ENCODE measurements around the gene VCAM1. TPM values are rescaled to one million over a fixed set of nuclear protein-coding genes. Genes with fewer than 3 reads are reported as not detected.

Gene VCAM1
- total RNA-seq, 1 donor from 2014 or later = 37.0 TPM

DNA sequence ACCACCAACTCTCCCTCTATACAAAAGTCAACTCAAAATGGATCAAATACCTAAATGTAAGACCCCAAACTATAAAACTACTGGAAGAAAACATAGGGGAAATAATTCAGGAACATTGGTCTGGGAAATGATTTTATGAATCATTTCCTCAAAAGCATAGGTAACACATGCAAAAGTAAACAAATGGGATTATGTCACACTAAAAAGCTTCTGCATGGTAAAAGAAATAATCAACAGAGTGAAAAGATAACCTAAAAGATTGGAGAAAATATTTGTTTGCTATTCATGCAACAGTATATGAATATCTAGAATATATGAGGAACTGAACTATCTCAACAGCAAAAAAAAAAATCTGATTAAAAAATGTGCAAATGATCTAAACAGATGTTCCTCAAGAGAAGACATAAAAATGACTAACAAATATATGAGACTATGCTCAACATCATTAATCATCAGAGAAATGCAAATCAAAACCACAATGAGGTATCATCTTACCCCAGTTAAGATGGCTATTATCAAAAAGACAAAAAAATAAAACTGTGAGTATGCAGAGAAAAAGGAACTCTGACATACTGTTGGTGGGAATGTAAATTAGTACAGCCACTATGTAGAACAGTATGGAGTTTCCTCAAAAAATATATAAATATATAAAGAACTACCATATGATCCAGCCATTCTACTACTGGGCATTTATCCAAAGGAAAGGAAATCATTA is 47.8 kb downstream of the VCAM1 start:
- Mint-ChIP-seq H3K4me1 (ENCODE audit: unreplicated experiment) (no peaks in the 10 kb centered on the region), H3K4me3 (no peak overlapping the region), H3K27ac (no peak overlapping the region), H3K36me3 (no peaks in the 10 kb centered on the region), H3K27me3 (no peaks in the 10 kb centered on the region), H3K9me3 (no peaks in the 10 kb centered on the region)
- DNase-seq (ENCODE audit: extremely low spot score, unreplicated experiment) = no peak
- TF ChIP-seq, protein P1, sequence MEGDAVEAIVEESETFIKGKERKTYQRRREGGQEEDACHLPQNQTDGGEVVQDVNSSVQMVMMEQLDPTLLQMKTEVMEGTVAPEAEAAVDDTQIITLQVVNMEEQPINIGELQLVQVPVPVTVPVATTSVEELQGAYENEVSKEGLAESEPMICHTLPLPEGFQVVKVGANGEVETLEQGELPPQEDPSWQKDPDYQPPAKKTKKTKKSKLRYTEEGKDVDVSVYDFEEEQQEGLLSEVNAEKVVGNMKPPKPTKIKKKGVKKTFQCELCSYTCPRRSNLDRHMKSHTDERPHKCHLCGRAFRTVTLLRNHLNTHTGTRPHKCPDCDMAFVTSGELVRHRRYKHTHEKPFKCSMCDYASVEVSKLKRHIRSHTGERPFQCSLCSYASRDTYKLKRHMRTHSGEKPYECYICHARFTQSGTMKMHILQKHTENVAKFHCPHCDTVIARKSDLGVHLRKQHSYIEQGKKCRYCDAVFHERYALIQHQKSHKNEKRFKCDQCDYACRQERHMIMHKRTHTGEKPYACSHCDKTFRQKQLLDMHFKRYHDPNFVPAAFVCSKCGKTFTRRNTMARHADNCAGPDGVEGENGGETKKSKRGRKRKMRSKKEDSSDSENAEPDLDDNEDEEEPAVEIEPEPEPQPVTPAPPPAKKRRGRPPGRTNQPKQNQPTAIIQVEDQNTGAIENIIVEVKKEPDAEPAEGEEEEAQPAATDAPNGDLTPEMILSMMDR (conservative IDR thresholded peaks at IDR 0.05) = no peak

DNA sequence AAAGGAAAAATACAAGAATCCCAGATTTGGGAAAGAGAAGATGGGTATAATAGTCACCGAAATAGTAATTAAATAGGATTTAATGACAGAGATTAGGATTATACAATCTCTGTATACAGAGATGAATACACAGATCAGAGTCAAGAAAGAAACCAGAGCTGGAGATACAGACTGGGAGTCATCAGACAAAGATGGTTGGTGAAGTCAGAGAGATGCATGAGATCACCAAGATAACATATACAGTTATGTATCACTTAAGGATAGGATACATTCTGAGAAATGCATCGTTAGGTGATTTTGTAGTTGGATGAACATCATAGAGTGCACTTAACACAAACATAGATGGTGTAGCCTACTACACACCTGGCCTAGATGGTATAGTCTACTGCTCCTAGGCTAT is 49.8 kb downstream of the VCAM1 start:
- H3K9me3 Mint-ChIP-seq = no peaks in the 10 kb centered on the region
- DNase-seq (ENCODE audit: extremely low spot score, unreplicated experiment) = no peak
- no peak overlapping the region for H3K4me3 Mint-ChIP-seq
- no peaks in the 10 kb centered on the region for H3K4me1 Mint-ChIP-seq (ENCODE audit: unreplicated experiment)
- H3K27ac Mint-ChIP-seq = no peak overlapping the region
- no peaks in the 10 kb centered on the region for H3K27me3 Mint-ChIP-seq
- H3K36me3 Mint-ChIP-seq = no peaks in the 10 kb centered on the region
- TF ChIP-seq, protein P1 (conservative IDR thresholded peaks at IDR 0.05) = no peak

DNA sequence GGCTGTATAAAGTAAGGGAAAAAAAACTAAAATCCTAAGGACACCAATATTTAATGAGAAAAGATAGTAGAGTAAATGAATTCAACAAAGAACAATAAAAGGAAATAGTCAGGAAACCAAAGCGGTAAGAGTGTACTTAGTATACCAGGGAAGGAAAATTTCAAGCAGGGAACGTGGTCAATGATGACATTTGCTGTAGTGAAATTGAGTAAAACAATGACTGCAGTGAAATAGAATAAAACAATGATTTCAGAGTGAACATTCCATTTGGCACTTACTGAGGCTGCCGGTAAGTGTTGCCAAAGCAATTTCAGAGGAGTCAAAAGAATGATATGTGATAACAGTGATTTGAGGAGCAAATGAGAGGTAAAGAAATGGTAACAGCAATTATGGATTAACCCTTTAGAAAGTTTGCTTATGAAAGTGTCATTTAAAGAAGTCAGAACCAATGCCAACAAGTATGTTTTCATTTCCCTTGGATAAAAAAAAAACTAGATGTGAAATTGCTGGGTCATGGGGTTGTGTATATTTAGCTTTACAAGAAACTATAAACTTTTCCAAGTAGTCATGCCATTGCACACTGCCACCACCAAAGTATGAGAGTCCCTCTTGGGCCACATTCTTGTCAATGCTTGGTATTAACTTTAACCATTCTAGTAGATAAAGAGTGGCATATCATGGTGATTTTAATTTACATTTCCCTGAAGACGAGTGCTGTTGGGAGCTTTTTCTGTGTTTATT is 50.5 kb downstream of the VCAM1 start:
- TF ChIP-seq, protein P1 (conservative IDR thresholded peaks at IDR 0.05) = no peak
- H3K36me3 Mint-ChIP-seq = no peaks in the 10 kb centered on the region
- DNase-seq (ENCODE audit: extremely low spot score, unreplicated experiment) = no peak
- no peak overlapping the region for H3K27ac Mint-ChIP-seq
- H3K27me3 Mint-ChIP-seq = no peaks in the 10 kb centered on the region
- H3K4me1 Mint-ChIP-seq (ENCODE audit: unreplicated experiment) = no peaks in the 10 kb centered on the region
- no peaks in the 10 kb centered on the region for H3K9me3 Mint-ChIP-seq
- no peak overlapping the region for H3K4me3 Mint-ChIP-seq

DNA sequence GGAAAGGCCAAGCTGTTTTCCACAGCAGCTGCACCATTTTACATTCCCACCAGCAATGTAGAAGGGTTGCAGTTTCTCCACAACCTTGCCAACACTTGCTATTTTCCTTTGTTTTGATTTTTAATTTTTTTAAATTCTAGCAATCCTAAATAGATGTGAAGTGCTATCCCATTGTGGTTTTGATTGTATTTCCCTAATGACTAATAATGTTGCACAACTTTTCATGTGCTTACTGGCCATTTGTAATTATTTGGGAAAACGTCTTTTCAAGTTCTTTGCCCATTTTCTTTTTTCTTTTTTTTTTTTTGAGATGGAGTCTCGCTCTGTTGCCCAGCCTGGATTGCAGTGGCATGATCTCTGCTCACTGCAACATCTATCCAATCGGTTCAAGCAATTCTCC is 53.9 kb downstream of the VCAM1 start:
- H3K27me3 Mint-ChIP-seq = no peaks in the 10 kb centered on the region
- no peaks in the 10 kb centered on the region for H3K4me1 Mint-ChIP-seq (ENCODE audit: unreplicated experiment)
- H3K36me3 Mint-ChIP-seq = no peaks in the 10 kb centered on the region
- TF ChIP-seq, protein P1 (conservative IDR thresholded peaks at IDR 0.05) = no peak
- no peak overlapping the region for H3K27ac Mint-ChIP-seq
- H3K9me3 Mint-ChIP-seq = no peaks in the 10 kb centered on the region
- no peak overlapping the region for H3K4me3 Mint-ChIP-seq
- DNase-seq (ENCODE audit: extremely low spot score, unreplicated experiment) = no peak

DNA sequence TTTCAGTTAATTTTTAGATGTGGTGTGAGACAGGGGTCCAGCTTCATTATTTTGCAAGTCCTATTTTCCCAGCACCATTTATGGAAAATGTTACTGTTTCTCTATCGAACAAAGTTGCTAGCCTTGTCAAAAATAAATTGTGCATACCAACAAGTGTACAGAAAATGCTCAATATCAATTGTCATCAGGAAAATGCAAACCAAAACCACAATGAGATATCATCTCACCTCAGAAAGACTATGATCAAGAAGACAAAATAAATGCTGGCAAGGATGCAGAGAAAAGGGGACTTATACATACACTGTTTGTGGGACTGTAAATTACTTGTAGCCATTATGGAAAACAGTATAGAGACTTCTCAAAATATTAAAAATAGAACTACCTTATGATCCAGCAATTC is 54.8 kb downstream of the VCAM1 start:
- Mint-ChIP-seq H3K4me3 (no peak overlapping the region), H3K36me3 (no peaks in the 10 kb centered on the region), H3K27ac (no peak overlapping the region), H3K9me3 (peaks cover 6% of the 10 kb centered on the region), H3K27me3 (no peaks in the 10 kb centered on the region), H3K4me1 (ENCODE audit: unreplicated experiment) (no peaks in the 10 kb centered on the region)
- TF ChIP-seq, protein P1 (conservative IDR thresholded peaks at IDR 0.05) = no peak
- no peak for DNase-seq (ENCODE audit: extremely low spot score, unreplicated experiment)

Measured in type B pancreatic cell (in vitro differentiated cells).